ENCODE data around the gene SPPL3.
"Not testable (repeated sequence)": the region's sequence is repeated elsewhere in the genome, so short reads cannot be mapped to it uniquely, and the experiment has no call there.

The SPPL3 gene

GRCh38 chr12:120904197-120904773 lies at the start of gene SPPL3:
TSS of gene SPPL3 (minus strand) at chr12:120904358. CDS start at chr12:120903867, 491 bp downstream.
- H3K27ac ChIP-seq (ENCODE audit: low read length): no peak within 1 kb of the TSS

GRCh38 chr12:120950807-120951206 lies 46.6 kb upstream of the SPPL3 start:
- H3K4me3 ChIP-seq (ENCODE audit: low read length): no peak overlapping the region
- H3K4me1 ChIP-seq (ENCODE audit: insufficient read depth, low read length): no peaks in the 10 kb centered on the region
- H3K36me3 ChIP-seq (ENCODE audit: insufficient read depth, low read depth, low read length): no peaks in the 10 kb centered on the region
- H3K9ac ChIP-seq (ENCODE audit: low read depth, low read length): no peak overlapping the region
- H3K9me3 ChIP-seq (ENCODE audit: insufficient read depth, low read depth, low read length): no peaks in the 10 kb centered on the region
- H3K27ac ChIP-seq (ENCODE audit: low read length): no peak overlapping the region
- H3K27me3 ChIP-seq (ENCODE audit: insufficient read depth, low read length): no peaks in the 10 kb centered on the region

More at GRCh38 chr12:120904197-120904773, at the start of gene SPPL3:
- H3K27me3 ChIP-seq (ENCODE audit: insufficient read depth, low read length): no peaks in the 10 kb centered on the region
- H3K9ac ChIP-seq (ENCODE audit: low read depth, low read length): peak within 1 kb of the TSS; percentile 82
- H3K9me3 ChIP-seq (ENCODE audit: insufficient read depth, low read depth, low read length): no peaks in the 10 kb centered on the region
- H3K4me1 ChIP-seq (ENCODE audit: insufficient read depth, low read length): 0 out of 2 replicates have a peak, but pooled peaks cover 5% of the 10 kb centered on the region
- no peaks in the 10 kb centered on the region for H3K36me3 ChIP-seq (ENCODE audit: insufficient read depth, low read depth, low read length)
- H3K4me3 ChIP-seq (ENCODE audit: low read length): peak within 1 kb of the TSS; percentile 96

GRCh38 chr12:120950260-120950799 lies 46.2 kb upstream of the SPPL3 start:
- not testable (repeated sequence) for H3K9ac ChIP-seq (ENCODE audit: low read depth, low read length); H3K27ac ChIP-seq (ENCODE audit: low read length); H3K4me3 ChIP-seq (ENCODE audit: low read length); H3K9me3 ChIP-seq (ENCODE audit: insufficient read depth, low read depth, low read length); H3K27me3 ChIP-seq (ENCODE audit: insufficient read depth, low read length); H3K4me1 ChIP-seq (ENCODE audit: insufficient read depth, low read length); H3K36me3 ChIP-seq (ENCODE audit: insufficient read depth, low read depth, low read length)

- H3K27me3 ChIP-seq (ENCODE audit: insufficient read depth, low read length): not testable (repeated sequence)
Measured at GRCh38 chr12:120945516-120945915, 41.4 kb upstream of the SPPL3 start.

GRCh38 chr12:120944645-120945217 lies 40.6 kb upstream of the SPPL3 start:
- H3K4me3 ChIP-seq (ENCODE audit: low read length): no peak overlapping the region
- H3K4me1 ChIP-seq (ENCODE audit: insufficient read depth, low read length): no peaks in the 10 kb centered on the region
- no peaks in the 10 kb centered on the region for H3K27me3 ChIP-seq (ENCODE audit: insufficient read depth, low read length)
- H3K27ac ChIP-seq (ENCODE audit: low read length): no peak overlapping the region
- no peaks in the 10 kb centered on the region for H3K9me3 ChIP-seq (ENCODE audit: insufficient read depth, low read depth, low read length)
- H3K36me3 ChIP-seq (ENCODE audit: insufficient read depth, low read depth, low read length): no peaks in the 10 kb centered on the region
- H3K9ac ChIP-seq (ENCODE audit: low read depth, low read length): no peak overlapping the region

More at GRCh38 chr12:120945516-120945915, 41.4 kb upstream of the SPPL3 start:
- H3K9me3 ChIP-seq (ENCODE audit: insufficient read depth, low read depth, low read length); H3K9ac ChIP-seq (ENCODE audit: low read depth, low read length); H3K4me3 ChIP-seq (ENCODE audit: low read length); H3K36me3 ChIP-seq (ENCODE audit: insufficient read depth, low read depth, low read length); H3K27ac ChIP-seq (ENCODE audit: low read length); H3K4me1 ChIP-seq (ENCODE audit: insufficient read depth, low read length): not testable (repeated sequence)

GRCh38 chr12:120943482-120943881 lies 39.3 kb upstream of the SPPL3 start:
- H3K9ac ChIP-seq (ENCODE audit: low read depth, low read length): no peak overlapping the region
- no peaks in the 10 kb centered on the region for H3K9me3 ChIP-seq (ENCODE audit: insufficient read depth, low read depth, low read length)
- H3K27me3 ChIP-seq (ENCODE audit: insufficient read depth, low read length): no peaks in the 10 kb centered on the region
- H3K4me3 ChIP-seq (ENCODE audit: low read length): no peak overlapping the region
- no peak overlapping the region for H3K27ac ChIP-seq (ENCODE audit: low read length)
- H3K36me3 ChIP-seq (ENCODE audit: insufficient read depth, low read depth, low read length): no peaks in the 10 kb centered on the region
- H3K4me1 ChIP-seq (ENCODE audit: insufficient read depth, low read length): no peaks in the 10 kb centered on the region

- no peaks in the 10 kb centered on the region for H3K36me3 ChIP-seq (ENCODE audit: insufficient read depth, low read depth, low read length)
Measured at GRCh38 chr12:120941846-120942405, 37.8 kb upstream of the SPPL3 start.

GRCh38 chr12:120941412-120941811 lies 37.3 kb upstream of the SPPL3 start:
- Histone ChIP-seq H3K4me1 (ENCODE audit: insufficient read depth, low read length) (no peaks in the 10 kb centered on the region), H3K4me3 (ENCODE audit: low read length) (no peak overlapping the region), H3K27me3 (ENCODE audit: insufficient read depth, low read length) (no peaks in the 10 kb centered on the region), H3K36me3 (ENCODE audit: insufficient read depth, low read depth, low read length) (no peaks in the 10 kb centered on the region), H3K9ac (ENCODE audit: low read depth, low read length) (no peak overlapping the region), H3K9me3 (ENCODE audit: insufficient read depth, low read depth, low read length) (no peaks in the 10 kb centered on the region), H3K27ac (ENCODE audit: low read length) (no peak overlapping the region)

More at GRCh38 chr12:120941846-120942405, 37.8 kb upstream of the SPPL3 start:
- Histone ChIP-seq H3K4me3 (ENCODE audit: low read length) (no peak overlapping the region), H3K9ac (ENCODE audit: low read depth, low read length) (no peak overlapping the region), H3K4me1 (ENCODE audit: insufficient read depth, low read length) (no peaks in the 10 kb centered on the region), H3K27ac (ENCODE audit: low read length) (no peak overlapping the region), H3K9me3 (ENCODE audit: insufficient read depth, low read depth, low read length) (no peaks in the 10 kb centered on the region), H3K27me3 (ENCODE audit: insufficient read depth, low read length) (no peaks in the 10 kb centered on the region)

- Histone ChIP-seq H3K9me3 (ENCODE audit: insufficient read depth, low read depth, low read length) (no peaks in the 10 kb centered on the region), H3K27ac (ENCODE audit: low read length) (no peak overlapping the region), H3K9ac (ENCODE audit: low read depth, low read length) (no peak overlapping the region), H3K4me1 (ENCODE audit: insufficient read depth, low read length) (no peaks in the 10 kb centered on the region), H3K36me3 (ENCODE audit: insufficient read depth, low read depth, low read length) (no peaks in the 10 kb centered on the region), H3K4me3 (ENCODE audit: low read length) (no peak overlapping the region), H3K27me3 (ENCODE audit: insufficient read depth, low read length) (no peaks in the 10 kb centered on the region)
Measured at GRCh38 chr12:120940799-120941198, 36.6 kb upstream of the SPPL3 start.

GRCh38 chr12:120940006-120940405 lies 35.8 kb upstream of the SPPL3 start:
- Histone ChIP-seq H3K27ac (ENCODE audit: low read length) (no peak overlapping the region), H3K27me3 (ENCODE audit: insufficient read depth, low read length) (no peaks in the 10 kb centered on the region), H3K4me3 (ENCODE audit: low read length) (no peak overlapping the region), H3K4me1 (ENCODE audit: insufficient read depth, low read length) (no peaks in the 10 kb centered on the region), H3K9me3 (ENCODE audit: insufficient read depth, low read depth, low read length) (no peaks in the 10 kb centered on the region), H3K9ac (ENCODE audit: low read depth, low read length) (no peak overlapping the region), H3K36me3 (ENCODE audit: insufficient read depth, low read depth, low read length) (no peaks in the 10 kb centered on the region)

- Histone ChIP-seq H3K36me3 (ENCODE audit: insufficient read depth, low read depth, low read length) (no peaks in the 10 kb centered on the region), H3K27ac (ENCODE audit: low read length) (no peak overlapping the region)
Measured at GRCh38 chr12:120939523-120939922, 35.4 kb upstream of the SPPL3 start.

GRCh38 chr12:120938496-120938895 lies 34.3 kb upstream of the SPPL3 start:
- Histone ChIP-seq H3K4me3 (ENCODE audit: low read length) (no peak overlapping the region), H3K27ac (ENCODE audit: low read length) (no peak overlapping the region), H3K4me1 (ENCODE audit: insufficient read depth, low read length) (no peaks in the 10 kb centered on the region), H3K9me3 (ENCODE audit: insufficient read depth, low read depth, low read length) (no peaks in the 10 kb centered on the region), H3K27me3 (ENCODE audit: insufficient read depth, low read length) (no peaks in the 10 kb centered on the region), H3K36me3 (ENCODE audit: insufficient read depth, low read depth, low read length) (no peaks in the 10 kb centered on the region), H3K9ac (ENCODE audit: low read depth, low read length) (no peak overlapping the region)

More at GRCh38 chr12:120939523-120939922, 35.4 kb upstream of the SPPL3 start:
- no peaks in the 10 kb centered on the region for H3K27me3 ChIP-seq (ENCODE audit: insufficient read depth, low read length)
- H3K9me3 ChIP-seq (ENCODE audit: insufficient read depth, low read depth, low read length): no peaks in the 10 kb centered on the region
- no peak overlapping the region for H3K9ac ChIP-seq (ENCODE audit: low read depth, low read length)
- no peak overlapping the region for H3K4me3 ChIP-seq (ENCODE audit: low read length)
- H3K4me1 ChIP-seq (ENCODE audit: insufficient read depth, low read length): no peaks in the 10 kb centered on the region
